RCC 7860 (cell line): Measurements from ENCODE around the gene MTURN.

Source experiments
- DNase-seq: peaks from one replicate; pipeline ENCODE4 v3.0.0-alpha.2; 2015; ENCODE audit warnings: low spot score
- FAIRE-seq: peaks from 2 replicates; lab custom pipeline; 2012; peaks lifted over from hg19 to GRCh38; lab: Jason Lieb, UNC

MTURN gene

DNA sequence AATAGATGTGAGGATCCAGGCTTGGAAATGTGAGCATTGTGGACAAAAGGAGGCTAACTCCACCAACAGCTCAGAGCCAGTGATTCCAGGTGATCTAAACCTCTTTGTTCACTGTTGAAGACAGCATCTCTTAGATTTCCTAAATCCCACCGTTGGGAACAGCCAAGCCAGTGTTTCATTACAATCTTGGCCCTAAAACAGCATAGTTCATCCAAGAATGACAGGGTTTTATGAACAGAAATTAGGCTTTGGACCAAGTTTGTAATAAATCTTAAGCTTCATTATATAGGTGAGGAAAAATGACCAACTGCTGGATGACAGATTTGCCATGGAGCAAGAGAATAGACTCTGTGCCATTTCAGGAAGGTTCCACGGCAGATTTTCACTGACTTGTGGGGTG is 65.8 kb downstream of the MTURN start:
- no peak for FAIRE-seq
- no peak for DNase-seq

DNA sequence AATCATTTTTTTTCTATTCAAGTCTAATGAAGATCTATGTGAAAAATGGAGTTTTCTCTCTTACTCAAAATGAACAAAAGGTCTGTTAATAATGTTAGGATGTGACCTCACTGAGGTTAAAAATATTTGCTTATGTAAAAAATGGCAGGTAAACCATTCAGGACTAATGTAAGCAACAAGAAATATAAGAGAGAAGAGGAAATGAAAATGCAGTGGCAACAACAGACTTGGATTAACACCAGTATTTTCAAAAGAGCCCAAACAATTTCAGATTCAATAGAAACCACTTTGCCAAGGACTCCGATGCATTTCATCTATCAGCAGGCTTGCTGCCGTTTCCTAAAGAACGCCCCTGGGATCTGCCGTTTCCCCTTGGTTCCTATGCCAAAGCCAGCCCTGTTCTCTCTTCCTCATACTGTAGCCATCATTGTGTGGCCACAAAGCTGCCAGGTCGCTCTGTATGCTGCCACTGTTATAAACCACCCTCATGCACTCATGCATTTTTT is 66.4 kb downstream of the MTURN start:
- DNase-seq (no peak), FAIRE-seq (no peak)

DNA sequence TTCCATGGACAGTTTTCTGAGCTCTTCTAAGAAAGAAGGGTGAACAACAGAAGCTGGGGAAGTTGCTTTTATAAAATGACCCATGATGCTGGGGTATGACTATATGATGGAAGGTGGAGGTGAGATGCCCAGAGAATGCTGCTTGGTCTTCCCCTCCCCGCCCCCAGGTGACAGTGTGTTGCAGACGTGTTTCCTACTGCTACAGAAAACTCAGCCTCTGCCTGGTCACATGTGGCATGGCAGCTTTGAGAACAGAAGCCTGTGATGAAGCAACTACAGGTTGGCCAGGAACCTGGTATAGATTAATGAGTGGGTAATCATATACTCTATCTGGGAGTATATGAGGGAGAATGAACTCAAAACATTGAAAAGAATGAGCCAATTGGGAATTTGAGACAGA is 67.1 kb downstream of the MTURN start:
- FAIRE-seq (no peak), DNase-seq (no peak)

DNA sequence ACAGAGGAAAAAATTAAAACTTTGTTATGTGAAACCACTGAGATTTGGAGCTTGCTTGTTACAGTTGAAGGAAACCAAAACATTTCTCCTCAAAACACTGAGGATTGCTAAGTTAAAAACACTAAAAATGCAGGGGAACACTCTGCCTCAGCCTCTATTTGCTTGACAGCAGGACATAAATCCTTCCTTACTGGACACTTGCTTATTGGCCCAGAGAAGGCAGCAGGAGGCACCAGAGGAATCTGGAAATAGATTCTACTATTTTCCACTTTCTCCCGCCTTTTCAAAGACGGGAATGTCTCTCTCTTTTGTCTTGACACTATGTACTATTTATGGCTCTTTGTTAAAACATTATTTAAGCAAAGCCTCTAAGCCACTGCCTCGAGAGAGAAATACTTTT is 67.9 kb downstream of the MTURN start:
- DNase-seq (no peak), FAIRE-seq (no peak)

DNA sequence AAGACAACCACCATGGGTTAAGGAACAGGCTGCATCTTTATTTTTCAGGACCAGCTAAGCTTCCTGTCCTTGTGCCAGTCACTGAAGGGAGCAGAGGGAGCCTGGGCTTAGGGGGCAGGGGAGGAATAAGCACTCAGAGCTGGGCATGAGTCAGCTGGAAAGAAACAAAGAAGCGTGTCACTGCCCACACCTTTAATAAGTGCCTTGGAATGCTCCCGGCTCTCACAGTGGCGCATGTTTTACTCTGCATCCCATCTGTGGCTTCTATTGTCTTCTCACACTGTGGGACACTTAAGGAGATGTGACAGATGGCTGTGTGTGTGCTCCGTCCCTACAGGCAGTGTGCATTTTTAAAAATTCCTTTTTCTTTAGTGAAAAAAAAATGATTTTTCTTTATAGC is 71.7 kb downstream of the MTURN start:
- FAIRE-seq (peak; percentile 87), DNase-seq (peak; percentile 88)

DNA sequence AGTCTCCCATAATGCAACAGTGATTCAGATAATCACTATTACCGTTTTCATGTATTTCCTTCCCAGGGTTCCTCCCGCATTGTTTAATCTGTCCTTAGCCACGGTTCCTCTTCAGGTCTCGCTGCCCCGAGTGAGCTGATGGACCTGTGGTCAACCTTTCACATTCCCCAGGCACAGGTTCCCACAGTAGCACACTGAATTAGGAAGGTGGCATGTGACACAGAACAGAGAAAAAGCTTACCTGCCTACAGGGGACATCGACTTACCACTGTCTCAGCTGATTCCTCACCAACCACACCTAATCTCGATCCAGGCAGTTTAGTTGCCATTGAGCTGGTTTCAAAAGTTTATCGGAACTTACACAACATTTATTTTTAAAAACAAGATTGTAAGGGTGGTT is 72.2 kb downstream of the MTURN start:
- no peak for FAIRE-seq

DNA sequence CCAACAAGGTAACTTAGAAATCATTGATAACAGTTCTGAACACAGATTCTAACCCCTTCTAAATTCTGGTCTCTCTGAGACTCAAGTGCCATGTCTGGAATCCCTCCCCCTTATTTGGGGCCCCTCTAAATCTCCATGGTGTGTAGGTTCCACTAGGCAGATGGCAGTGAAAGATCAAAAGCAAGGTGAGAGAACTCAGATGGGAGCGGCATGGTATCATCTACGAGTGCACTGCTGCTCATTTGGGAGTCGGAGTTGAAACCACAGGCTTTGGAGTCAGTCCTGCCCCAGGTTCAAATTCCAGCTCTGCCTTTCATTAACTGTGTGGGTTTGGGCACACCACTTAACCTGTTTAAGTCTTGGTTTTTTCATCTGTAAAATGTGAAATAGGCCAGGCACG is 72.6 kb downstream of the MTURN start:
- no peak for FAIRE-seq

More for the DNA sequence above, 72.2 kb downstream of the MTURN start:
- peak; percentile 29 for DNase-seq

DNA sequence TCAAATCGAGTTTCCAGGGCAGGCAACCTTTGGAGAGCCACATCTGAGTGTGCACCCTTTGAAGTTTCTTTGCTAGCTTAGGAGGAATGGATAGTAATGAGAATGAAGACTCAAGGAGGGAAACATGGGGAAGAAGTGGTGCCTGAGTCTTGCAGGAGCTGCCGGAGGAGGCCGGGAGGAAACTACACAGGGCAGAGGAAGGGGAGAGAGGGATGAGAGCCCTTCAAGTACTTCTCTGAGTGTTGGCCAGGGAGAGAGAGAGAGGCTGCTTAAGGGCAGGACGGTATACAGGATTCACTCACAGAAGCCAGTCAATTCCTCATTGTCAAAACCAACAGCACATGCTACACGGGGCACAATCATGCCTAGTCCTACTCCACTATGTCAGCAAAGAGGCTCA is 75.2 kb downstream of the MTURN start:
- no peak for DNase-seq
- no peak for FAIRE-seq

More for the DNA sequence above, 72.6 kb downstream of the MTURN start:
- DNase-seq, result no peak
